Measurements from ENCODE around the gene MBOAT2. TPM values are rescaled to one million over a fixed set of nuclear protein-coding genes. Genes with fewer than 3 reads are reported as not detected.

The MBOAT2 gene
- total and polyA plus RNA-seq, 12 donors: 0.24 to 9.6 (median 2.3) TPM

DNA sequence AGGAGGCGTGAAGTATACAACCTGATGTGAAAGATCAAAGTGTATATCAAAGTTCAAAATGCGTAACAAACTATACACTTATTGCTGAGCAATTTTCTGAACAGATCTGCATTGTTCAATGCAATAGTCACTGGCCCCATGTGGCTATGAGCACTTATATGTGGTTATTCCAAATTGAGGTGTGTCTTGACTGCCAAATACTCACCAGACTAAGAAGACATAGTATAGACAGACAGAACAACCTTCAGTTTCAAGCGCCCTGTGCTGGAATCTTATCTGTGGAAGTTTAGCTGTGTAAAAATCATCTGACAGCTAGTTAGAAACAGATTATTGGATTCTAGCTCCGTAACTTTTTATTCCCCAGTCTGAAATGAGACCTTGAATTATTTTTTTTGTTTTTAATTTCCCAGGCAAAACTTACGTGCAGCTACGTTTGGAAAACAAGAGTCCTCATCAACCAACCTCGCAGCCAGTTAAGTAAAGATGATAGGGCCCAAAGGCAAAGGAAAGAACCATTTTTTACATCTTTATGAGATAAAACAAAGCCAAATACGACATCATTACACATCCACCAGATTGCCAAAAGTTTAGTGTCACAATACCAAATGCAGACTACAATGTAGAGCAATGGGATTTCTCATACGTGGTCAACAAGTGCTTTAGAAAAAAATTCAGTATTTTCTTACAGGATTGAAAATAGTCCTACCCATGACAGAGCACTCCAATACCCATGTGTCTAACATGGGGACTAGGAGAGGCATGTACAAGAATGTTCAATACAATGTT lies 37.2 kb downstream of the MBOAT2 start:
- Histone ChIP-seq H3K9me3 (replicated peaks in 1 of 3) (no peaks in the 10 kb centered on the region), H3K27me3 (no peaks in the 10 kb centered on the region), H3K4me1 (replicated peaks in 1 of 2) (no peaks in the 10 kb centered on the region), H3K36me3 (replicated peaks in 1 of 2) (no peaks in the 10 kb centered on the region), H3K4me3 (no peak overlapping the region), H3K27ac (no peak overlapping the region)
- intact Hi-C loops (cut with DNase I): no loop called here
- TF ChIP-seq CTCF (IDR thresholded peaks at IDR 0.05) (no peak), POLR2A (IDR thresholded peaks at IDR 0.05) (no peak)
- no peak for DNase-seq
- WGBS, 4 donors: 81 to 84% (median 83%) methylated on average over 9 of the region's 9 CpGs

- H3K4me3 ChIP-seq: no peak overlapping the region
- no peak overlapping the region for H3K27ac ChIP-seq
- no peak for DNase-seq
- H3K27me3 ChIP-seq: no peaks in the 10 kb centered on the region
- TF ChIP-seq CTCF (IDR thresholded peaks at IDR 0.05) (no peak), POLR2A (IDR thresholded peaks at IDR 0.05) (no peak)
- no peaks in the 10 kb centered on the region for H3K4me1 ChIP-seq (replicated peaks in 1 of 2)
- 78 to 89% (median 83%) methylated on average over 8 of the region's 8 CpGs for WGBS, 4 donors
- no peaks in the 10 kb centered on the region for H3K9me3 ChIP-seq (replicated peaks in 1 of 3)
- intact Hi-C loops (cut with DNase I): no loop called here
- H3K36me3 ChIP-seq (replicated peaks in 1 of 2): no peaks in the 10 kb centered on the region
Observed at GRCh38 chr2:8965216-8965969, 38.1 kb downstream of the MBOAT2 start.

DNA sequence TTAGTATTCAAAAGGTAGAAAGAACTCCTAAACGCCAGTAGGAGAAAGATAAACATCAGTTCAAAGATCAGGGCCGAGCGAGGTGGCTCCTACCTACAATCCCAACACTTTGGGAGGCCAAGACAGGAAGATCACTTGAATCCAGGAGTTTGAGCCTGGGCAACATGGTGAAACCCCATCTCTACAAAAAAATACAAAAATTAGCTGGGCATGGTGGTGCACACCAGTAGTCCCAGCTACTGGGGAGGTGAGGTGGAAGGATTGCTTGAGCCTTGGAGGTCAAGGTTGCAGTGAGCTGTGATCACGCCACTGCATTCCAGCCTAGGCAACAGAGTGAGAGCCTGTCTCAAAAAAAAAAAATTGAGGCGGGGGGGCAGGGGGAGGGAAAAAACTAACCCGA lies 40.6 kb downstream of the MBOAT2 start:
- intact Hi-C loops (cut with DNase I): no loop called here
- TF ChIP-seq CTCF (IDR thresholded peaks at IDR 0.05) (no peak), POLR2A (IDR thresholded peaks at IDR 0.05) (no peak)
- H3K9me3 ChIP-seq (replicated peaks in 1 of 3): no peaks in the 10 kb centered on the region
- no peak overlapping the region for H3K27ac ChIP-seq
- WGBS, 4 donors: 87 to 90% (median 89%) methylated on average over 6 of the region's 6 CpGs
- no peak overlapping the region for H3K4me3 ChIP-seq
- no peaks in the 10 kb centered on the region for H3K36me3 ChIP-seq (replicated peaks in 1 of 2)
- H3K4me1 ChIP-seq (replicated peaks in 1 of 2): no peaks in the 10 kb centered on the region
- no peaks in the 10 kb centered on the region for H3K27me3 ChIP-seq
- DNase-seq: no peak

DNA sequence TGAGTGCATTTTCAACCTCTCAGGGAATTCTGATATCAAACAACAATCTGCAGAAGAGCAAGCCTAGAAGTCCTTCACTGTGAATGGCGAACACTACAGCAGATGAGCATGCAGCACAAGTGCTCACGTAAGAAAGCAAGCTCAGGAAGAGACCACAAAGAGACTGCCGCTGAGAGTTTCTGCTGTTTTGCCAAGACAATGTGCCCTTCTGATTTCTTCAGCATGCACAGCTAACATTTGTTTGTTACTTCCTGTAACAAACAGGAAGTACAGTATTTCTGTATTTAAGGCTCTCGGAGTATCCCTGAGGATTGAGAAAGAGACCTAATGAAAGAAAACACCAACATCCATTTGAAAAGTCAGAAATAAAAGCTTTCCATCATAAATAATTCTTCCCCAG lies 45.9 kb downstream of the MBOAT2 start:
- WGBS, 4 donors: 58 to 66% (median 60%) methylated on average over 4 of the region's 4 CpGs
- Histone ChIP-seq H3K4me3 (no peak overlapping the region), H3K36me3 (replicated peaks in 1 of 2) (no peaks in the 10 kb centered on the region), H3K27me3 (no peaks in the 10 kb centered on the region), H3K9me3 (replicated peaks in 1 of 3) (peaks cover 0 to 4% (median 0%) of the 10 kb centered on the region in 3 donors), H3K4me1 (replicated peaks in 1 of 2) (no peaks in the 10 kb centered on the region), H3K27ac (no peak overlapping the region)
- TF ChIP-seq POLR2A (IDR thresholded peaks at IDR 0.05) (no peak), CTCF (IDR thresholded peaks at IDR 0.05) (no peak)
- no peak for DNase-seq
- intact Hi-C loops (cut with DNase I): no loop called here

Data from adrenal gland (tissue), 12 donors.